ENCODE data around the gene BDP1. TPM values are rescaled to one million over a fixed set of nuclear protein-coding genes. Genes with fewer than 3 reads are reported as not detected.
"Not testable (repeated sequence)": the region's sequence is repeated elsewhere in the genome, so short reads cannot be mapped to it uniquely, and the experiment has no call there.

Gene BDP1
- total RNA-seq, 1 experiment from 2014 or later: 22.0 TPM

GRCh38 chr5:71573591-71573990 is 118.1 kb downstream of the BDP1 start:
- no peak for ATAC-seq
- no peaks in the 10 kb centered on the region for H3K4me1 ChIP-seq (ENCODE audit: control insufficient read depth in 1 of 2, insufficient read depth in 2 of 2, low read length in 2 of 2)
- RAD21 ChIA-PET (ENCODE audit: low non-redundant PET in 1 of 2, low total read pairs in 2 of 2, uncharacterized antibody in 2 of 2, unreplicated experiment in 2 of 2): no interaction called here
- H4K20me1 ChIP-seq (ENCODE audit: insufficient read depth): no peaks in the 10 kb centered on the region
- peaks cover 0 to 7% of the 10 kb centered on the region in 2 experiments; a peak in 1 of 4 replicates for H3K9me3 ChIP-seq (ENCODE audit: control insufficient read depth in 1 of 2, insufficient read depth in 1 of 2, low read depth in 1 of 2, low read length in 2 of 2)
- H3K27me3 ChIP-seq (ENCODE audit: insufficient read depth, low read length): no peaks in the 10 kb centered on the region
- H3K9me2 ChIP-seq (ENCODE audit: insufficient read depth): no peaks in the 10 kb centered on the region
- H3K9ac ChIP-seq (ENCODE audit: low read length): no peak overlapping the region
- H3K27ac ChIP-seq (ENCODE audit: low read depth, low read length): no peak overlapping the region
- intact Hi-C loops (cut with micrococcal nuclease): no loop called here
- no peak for DNase-seq (ENCODE audit: low read depth, low spot score)
- no peaks in the 10 kb centered on the region for H3K36me3 ChIP-seq (ENCODE audit: control insufficient read depth in 1 of 2, insufficient read depth in 2 of 2, low read length in 2 of 2)
- CTCF ChIA-PET: no interaction called here
- BruUV-seq (replicated peaks): no TSS peak
- POLR2A ChIA-PET: no interaction called here
- H3K4me3 ChIP-seq (replicated peaks in 1 of 2; ENCODE audit: low read depth in 1 of 2, low read length in 2 of 2): no peak overlapping the region
- H3K79me2 ChIP-seq (ENCODE audit: insufficient read depth, low read length): no peaks in the 10 kb centered on the region
- H3K4me2 ChIP-seq (ENCODE audit: low read length): no peak overlapping the region
- TF ChIP-seq REST (IDR thresholded peaks at IDR 0.05; ENCODE audit: low read depth) (no peak), FOSL1 (IDR thresholded peaks at IDR 0.05; ENCODE audit: low read depth) (no peak), CEBPB (IDR thresholded peaks at IDR 0.05; ENCODE audit: low read depth) (no peak), TCF7L2 (IDR thresholded peaks at IDR 0.05; ENCODE audit: borderline replicate concordance, extremely low read depth, insufficient read depth, insufficient read length) (no peak), CTCF (IDR thresholded peaks at IDR 0.05 in 2 of 3, conservative IDR thresholded peaks at IDR 0.05 in 1 of 3; ENCODE audit: borderline replicate concordance in 1 of 3, insufficient read depth in 1 of 3, low read depth in 2 of 3, low read length in 2 of 3) (no peak), POLR2A (IDR thresholded peaks at IDR 0.05; ENCODE audit: borderline replicate concordance, extremely low read depth, insufficient read depth, insufficient read length) (no peak), YY1 (IDR thresholded peaks at IDR 0.05; ENCODE audit: extremely low read depth, insufficient replicate concordance, low read depth, low read length) (no peak), EZH2 (IDR thresholded peaks at IDR 0.05) (no peak), SP1 (IDR thresholded peaks at IDR 0.05; ENCODE audit: low read depth) (no peak), ELF1 (IDR thresholded peaks at IDR 0.05; ENCODE audit: borderline replicate concordance, low read depth) (no peak), RAD21 (IDR thresholded peaks at IDR 0.05; ENCODE audit: low read depth) (no peak; the same call in 1 of the 2 replicates), ATF3 (IDR thresholded peaks at IDR 0.05) (no peak), ZFX (IDR thresholded peaks at IDR 0.05) (no peak), POLR2AphosphoS5 (IDR thresholded peaks at IDR 0.05; ENCODE audit: low read depth, low read length) (no peak), SRF (IDR thresholded peaks at IDR 0.05; ENCODE audit: low read depth) (no peak), EZH2phosphoT487 (IDR thresholded peaks at IDR 0.05; ENCODE audit: borderline replicate concordance) (no peak), JUND (IDR thresholded peaks at IDR 0.05) (no peak), EGR1 (IDR thresholded peaks at IDR 0.05; ENCODE audit: low read depth) (no peak)
- H2AFZ ChIP-seq (ENCODE audit: low read depth, low read length, poor library complexity, severe bottlenecking): no peak overlapping the region

GRCh38 chr5:71575588-71575987 is 120.1 kb downstream of the BDP1 start:
- ATAC-seq; H3K27me3 ChIP-seq (ENCODE audit: insufficient read depth, low read length); H4K20me1 ChIP-seq (ENCODE audit: insufficient read depth); H2AFZ ChIP-seq (ENCODE audit: low read depth, low read length, poor library complexity, severe bottlenecking); RAD21 ChIA-PET (ENCODE audit: low non-redundant PET in 1 of 2, low total read pairs in 2 of 2, uncharacterized antibody in 2 of 2, unreplicated experiment in 2 of 2); H3K4me1 ChIP-seq (ENCODE audit: control insufficient read depth in 1 of 2, insufficient read depth in 2 of 2, low read length in 2 of 2); intact Hi-C loops (cut with micrococcal nuclease); H3K9ac ChIP-seq (ENCODE audit: low read length); BruUV-seq (replicated peaks); H3K9me3 ChIP-seq (ENCODE audit: control insufficient read depth in 1 of 2, insufficient read depth in 1 of 2, low read depth in 1 of 2, low read length in 2 of 2); POLR2A ChIA-PET; H3K27ac ChIP-seq (ENCODE audit: low read depth, low read length); CTCF ChIA-PET; DNase-seq (ENCODE audit: low read depth, low spot score); H3K36me3 ChIP-seq (ENCODE audit: control insufficient read depth in 1 of 2, insufficient read depth in 2 of 2, low read length in 2 of 2); H3K79me2 ChIP-seq (ENCODE audit: insufficient read depth, low read length); H3K4me3 ChIP-seq (replicated peaks in 1 of 2; ENCODE audit: low read depth in 1 of 2, low read length in 2 of 2); H3K4me2 ChIP-seq (ENCODE audit: low read length); H3K9me2 ChIP-seq (ENCODE audit: insufficient read depth): not testable (repeated sequence)
